Hepatocyte (in vitro differentiated cells): ENCODE data around the gene APOA4. TPM values are rescaled to one million over a fixed set of nuclear protein-coding genes. Genes with fewer than 3 reads are reported as not detected.

ENCODE experiments used
- DNase-seq: peaks from one replicate; pipeline ENCODE4 v3.0.0-alpha.2; 2016; ENCODE audit warnings: low spot score
- H2AFZ ChIP-seq: fragments of 200-600 bp; sonication (generic); 2 replicates; pipeline ENCODE4 v1.6.0; 2016; ENCODE audit warnings: antibody characterized with exemption, mild to moderate bottlenecking
- H3K27ac ChIP-seq: fragments of 200-600 bp; sonication (generic); 2 replicates; pipeline ENCODE4 v1.5.1; 2016; ENCODE audit warnings: mild to moderate bottlenecking
- H3K27me3 ChIP-seq: fragments of 200-600 bp; sonication (generic); 2 replicates; pipeline ENCODE4 v1.6.1; 2016
- H3K36me3 ChIP-seq: fragments of 200-600 bp; sonication (generic); replicated peaks from 2 replicates; pipeline ENCODE4 v1.5.1; 2016; ENCODE audit warnings: low read depth; ENCODE audit not compliant: insufficient read depth
- H3K4me1 ChIP-seq: fragments of 200-600 bp; sonication (generic); 2 replicates; pipeline ENCODE4 v1.5.1; 2016; ENCODE audit warnings: mild to moderate bottlenecking, moderate library complexity; ENCODE audit not compliant: insufficient read depth
- H3K4me2 ChIP-seq: fragments of 200-600 bp; sonication (generic); 2 replicates; pipeline ENCODE4 v1.6.0; 2016
- H3K4me3 ChIP-seq: fragments of 200-600 bp; sonication (generic); 2 replicates; pipeline ENCODE4 v1.5.1; 2016; ENCODE audit warnings: mild to moderate bottlenecking
- H3K79me2 ChIP-seq: fragments of 200-600 bp; sonication (generic); 2 replicates; pipeline ENCODE4 v1.6.0; 2017; ENCODE audit warnings: mild to moderate bottlenecking
- H3K9me2 ChIP-seq: fragments of 200-600 bp; sonication (generic); replicated peaks from 2 replicates; pipeline ENCODE4 v1.6.0; 2017; ENCODE audit warnings: mild to moderate bottlenecking; ENCODE audit not compliant: insufficient read depth
- H3K9me3 ChIP-seq: fragments of 200-600 bp; sonication (generic); 2 replicates; pipeline ENCODE4 v1.5.1; 2016; ENCODE audit warnings: low read depth, mild to moderate bottlenecking
- H4K20me1 ChIP-seq: fragments of 200-600 bp; sonication (generic); 2 replicates; pipeline ENCODE4 v1.6.0; 2016; ENCODE audit warnings: mild to moderate bottlenecking; ENCODE audit not compliant: insufficient read depth, poor library complexity, severe bottlenecking
- EZH2 ChIP-seq: fragments of 200-600 bp; sonication (generic); IDR thresholded peaks from 2 replicates; pipeline ENCODE4 v1.6.1; 2016; ENCODE audit warnings: antibody characterized with exemption, mild to moderate bottlenecking, borderline replicate concordance
- EZH2phosphoT487 ChIP-seq: fragments of 200-600 bp; sonication (generic); IDR thresholded peaks from one replicate; pipeline ENCODE4 v1.6.1; 2018; ENCODE audit warnings: antibody characterized with exemption, mild to moderate bottlenecking, low read depth, moderate library complexity; ENCODE audit not compliant: unreplicated experiment, severe bottlenecking
- WGBS: methylation state at CpG from one replicate; pipeline ENCODE4 v1.1.6; 2016; ENCODE audit warnings: low lambda C conversion rate; ENCODE audit errors: missing lambda C conversion rate; 5-methylcytosine and 5-hydroxymethylcytosine counted together
- polyA plus RNA-seq: library from polyadenylated mRNA; unstranded; fragments of >200 nt; fragmentation: Nextera tagmentation; extraction: Ambion mirVana; gene quantifications from 2 replicates; pipeline ENCODE4 v1.2.1, GENCODE V29; 2016
- total RNA-seq: library from RNA; depleted of rRNA; stranded (reverse); fragments of >200 nt; gene quantifications from 2 replicates; pipeline ENCODE4 v1.2.3, GENCODE V29; 2014
- TF ChIP-seq, protein P1 (sequence below): fragments of 200-600 bp; sonication (generic); IDR thresholded peaks from 2 replicates; pipeline ENCODE4 v1.5.1; 2016; ENCODE audit warnings: antibody characterized with exemption, mild to moderate bottlenecking; ENCODE audit not compliant: poor library complexity

Gene APOA4
- total and polyA plus RNA-seq, 2 experiments from 2014 or later, result 810 to 1,133 TPM

DNA sequence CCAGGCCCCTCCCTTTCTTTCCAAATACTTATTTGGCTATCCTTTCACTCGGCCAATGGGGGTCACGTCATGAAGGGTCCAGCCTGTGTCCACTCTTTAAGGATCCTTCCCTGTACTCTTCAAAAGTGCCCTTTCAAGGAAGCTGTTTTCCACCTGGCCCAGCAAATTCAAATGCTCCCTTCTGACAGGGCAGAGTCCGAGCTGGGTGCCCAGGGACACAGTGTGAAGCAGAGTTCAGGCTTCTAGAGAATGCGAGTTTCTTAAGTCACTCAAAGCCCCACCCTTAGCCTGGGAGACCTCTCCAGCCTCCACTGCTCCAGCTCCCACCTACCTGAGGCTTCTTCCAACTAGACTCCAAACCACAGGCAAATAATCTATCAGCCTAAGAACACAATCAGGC is 19.8 kb upstream of the APOA4 start:
- no peaks in the 10 kb centered on the region for H3K9me2 ChIP-seq
- 54% methylated on average over 4 of the region's 4 CpGs for WGBS
- no peaks in the 10 kb centered on the region for H4K20me1 ChIP-seq
- H3K4me2 ChIP-seq, result peak overlapping the region; percentile 24
- peak overlapping the region; percentile 92 for H3K27ac ChIP-seq
- H3K79me2 ChIP-seq, result no peaks in the 10 kb centered on the region
- TF ChIP-seq EZH2phosphoT487 (no peak), EZH2 (no peak)
- TF ChIP-seq, protein P1, sequence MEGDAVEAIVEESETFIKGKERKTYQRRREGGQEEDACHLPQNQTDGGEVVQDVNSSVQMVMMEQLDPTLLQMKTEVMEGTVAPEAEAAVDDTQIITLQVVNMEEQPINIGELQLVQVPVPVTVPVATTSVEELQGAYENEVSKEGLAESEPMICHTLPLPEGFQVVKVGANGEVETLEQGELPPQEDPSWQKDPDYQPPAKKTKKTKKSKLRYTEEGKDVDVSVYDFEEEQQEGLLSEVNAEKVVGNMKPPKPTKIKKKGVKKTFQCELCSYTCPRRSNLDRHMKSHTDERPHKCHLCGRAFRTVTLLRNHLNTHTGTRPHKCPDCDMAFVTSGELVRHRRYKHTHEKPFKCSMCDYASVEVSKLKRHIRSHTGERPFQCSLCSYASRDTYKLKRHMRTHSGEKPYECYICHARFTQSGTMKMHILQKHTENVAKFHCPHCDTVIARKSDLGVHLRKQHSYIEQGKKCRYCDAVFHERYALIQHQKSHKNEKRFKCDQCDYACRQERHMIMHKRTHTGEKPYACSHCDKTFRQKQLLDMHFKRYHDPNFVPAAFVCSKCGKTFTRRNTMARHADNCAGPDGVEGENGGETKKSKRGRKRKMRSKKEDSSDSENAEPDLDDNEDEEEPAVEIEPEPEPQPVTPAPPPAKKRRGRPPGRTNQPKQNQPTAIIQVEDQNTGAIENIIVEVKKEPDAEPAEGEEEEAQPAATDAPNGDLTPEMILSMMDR, result no peak
- DNase-seq, result peak; percentile 73
- peaks cover 17% of the 10 kb centered on the region for H3K4me1 ChIP-seq
- no peak overlapping the region for H3K4me3 ChIP-seq
- no peaks in the 10 kb centered on the region for H3K9me3 ChIP-seq
- no peak overlapping the region for H2AFZ ChIP-seq
- H3K36me3 ChIP-seq, result no peaks in the 10 kb centered on the region
- no peaks in the 10 kb centered on the region for H3K27me3 ChIP-seq

DNA sequence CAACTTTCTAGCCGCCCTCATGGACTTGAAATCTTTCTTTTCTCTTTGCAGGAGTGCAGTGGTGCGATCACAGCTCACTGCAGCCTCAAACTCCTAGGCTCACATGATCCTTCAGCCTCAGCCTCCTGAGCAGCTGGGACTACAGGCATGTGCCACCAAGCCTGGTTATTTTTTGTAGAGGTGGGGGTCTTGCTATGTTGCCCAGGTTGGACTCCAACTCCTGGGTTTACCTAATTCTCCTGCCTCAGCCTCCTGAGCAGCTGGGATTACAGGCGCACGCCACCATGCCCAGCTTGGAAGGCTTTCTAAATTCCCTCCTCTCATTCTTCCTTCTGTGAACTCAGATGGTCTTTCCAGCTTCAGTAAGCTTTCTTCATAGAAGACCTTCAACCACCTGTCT is 19.0 kb upstream of the APOA4 start:
- H3K27me3 ChIP-seq, result no peaks in the 10 kb centered on the region
- H3K36me3 ChIP-seq, result no peaks in the 10 kb centered on the region
- no peaks in the 10 kb centered on the region for H3K9me3 ChIP-seq
- no peak overlapping the region for H2AFZ ChIP-seq
- DNase-seq, result no peak
- no peak overlapping the region for H3K4me2 ChIP-seq
- peaks cover 23% of the 10 kb centered on the region for H3K4me1 ChIP-seq
- peak overlapping the region; percentile 92 for H3K27ac ChIP-seq
- no peaks in the 10 kb centered on the region for H3K79me2 ChIP-seq
- TF ChIP-seq EZH2phosphoT487 (no peak), EZH2 (no peak)
- TF ChIP-seq, protein P1, result no peak
- no peaks in the 10 kb centered on the region for H4K20me1 ChIP-seq
- no peak overlapping the region for H3K4me3 ChIP-seq
- WGBS, result 95% methylated on average over 4 of the region's 4 CpGs
- H3K9me2 ChIP-seq, result no peaks in the 10 kb centered on the region

DNA sequence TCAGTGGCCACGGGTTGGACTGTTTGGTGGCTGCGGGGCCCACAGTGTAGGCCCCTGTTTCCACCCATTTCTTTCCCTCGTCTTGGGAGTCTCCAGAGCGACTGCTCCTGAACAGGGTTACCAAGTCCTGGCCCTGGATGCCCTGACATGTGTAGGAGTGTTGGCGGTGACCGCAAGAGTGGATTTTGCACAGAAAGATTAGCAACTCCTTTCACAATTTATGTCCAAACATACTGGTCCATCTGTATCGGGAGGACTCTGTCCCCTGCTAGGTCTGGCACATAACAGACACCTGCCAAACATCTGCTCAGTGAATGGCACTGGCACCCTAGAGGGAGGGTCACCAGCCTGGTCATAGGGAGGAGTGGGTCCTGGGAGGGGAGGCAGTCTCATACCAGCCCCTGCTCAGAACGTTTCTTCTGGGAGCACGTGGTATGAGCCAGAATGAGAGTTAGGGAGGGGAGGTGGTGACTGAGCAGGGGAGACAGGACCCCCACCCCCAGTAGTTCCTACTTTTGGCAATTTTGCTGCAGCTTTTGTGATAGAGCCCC is 17.7 kb upstream of the APOA4 start:
- peaks cover 27% of the 10 kb centered on the region for H3K4me1 ChIP-seq

More for the DNA sequence above, 17.7 kb upstream of the APOA4 start:
- no peaks in the 10 kb centered on the region for H3K36me3 ChIP-seq
- no peaks in the 10 kb centered on the region for H3K9me3 ChIP-seq
- 83% methylated on average over 9 of the region's 9 CpGs for WGBS
- no peak overlapping the region for H2AFZ ChIP-seq
- H3K4me3 ChIP-seq, result no peak overlapping the region
- peaks cover 3% of the 10 kb centered on the region for H3K79me2 ChIP-seq
- H3K4me2 ChIP-seq, result no peak overlapping the region
- no peak for DNase-seq
- H3K9me2 ChIP-seq, result no peaks in the 10 kb centered on the region
- no peak for TF ChIP-seq EZH2
- TF ChIP-seq, protein P1, result no peak
- TF ChIP-seq EZH2phosphoT487, result no peak
- no peaks in the 10 kb centered on the region for H3K27me3 ChIP-seq
- no peaks in the 10 kb centered on the region for H4K20me1 ChIP-seq
- no peak overlapping the region for H3K27ac ChIP-seq
